Left renal cortex interstitium (tissue), 4 donors: Measurements from ENCODE around the gene PURA. TPM values are rescaled to one million over a fixed set of nuclear protein-coding genes. Genes with fewer than 3 reads are reported as not detected.

Experiments used
- DNase-seq, 4 donors: peaks; one replicate each; pipeline ENCODE4 v3.0.0-alpha.2; 2013; ENCODE audit warnings: low read depth in 4 of 4, low spot score in 2 of 4, missing footprints in 1 of 4
- polyA plus RNA-seq, 4 donors: library from polyadenylated mRNA; unstranded; fragments of 120-200 nt; gene quantifications; one replicate each; pipeline ENCODE4 v1.2.1, GENCODE V29; 2013; ENCODE audit not compliant: insufficient read length in 4 of 4

PURA gene
- polyA plus RNA-seq, 4 donors, result 11.8 to 14.7 (median 13.4) TPM

DNA sequence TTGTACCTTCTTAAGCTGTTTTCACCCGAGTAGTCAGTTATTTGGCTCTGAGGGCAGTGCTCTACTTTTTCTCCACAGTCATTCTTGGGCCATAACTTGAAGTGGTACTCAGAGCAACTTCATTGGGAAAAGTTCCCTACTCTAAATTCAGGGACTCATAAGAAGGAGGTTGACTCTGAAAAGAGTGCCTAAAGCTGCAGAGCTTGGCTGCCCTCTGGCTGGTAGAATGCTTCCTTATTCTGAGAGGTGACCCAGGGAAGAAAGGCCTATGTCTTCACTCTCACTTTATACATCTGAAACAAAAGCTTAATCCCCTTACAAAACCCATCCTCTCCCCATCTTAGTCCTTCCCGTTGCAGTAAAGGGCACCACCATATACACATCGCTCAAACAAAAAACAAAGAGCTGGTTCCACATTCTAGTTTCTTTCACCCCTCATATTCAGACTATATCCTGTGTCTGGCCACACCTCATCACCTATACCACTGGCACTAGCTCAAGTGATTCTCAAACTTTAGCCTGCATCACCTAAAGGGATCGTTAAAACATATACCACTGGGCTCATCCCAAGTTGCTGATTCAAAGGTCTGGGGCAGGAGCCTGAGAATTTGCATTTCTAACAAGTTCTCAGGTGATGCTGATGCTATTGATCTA, 19.7 kb downstream of the PURA start:
- no peak for DNase-seq

DNA sequence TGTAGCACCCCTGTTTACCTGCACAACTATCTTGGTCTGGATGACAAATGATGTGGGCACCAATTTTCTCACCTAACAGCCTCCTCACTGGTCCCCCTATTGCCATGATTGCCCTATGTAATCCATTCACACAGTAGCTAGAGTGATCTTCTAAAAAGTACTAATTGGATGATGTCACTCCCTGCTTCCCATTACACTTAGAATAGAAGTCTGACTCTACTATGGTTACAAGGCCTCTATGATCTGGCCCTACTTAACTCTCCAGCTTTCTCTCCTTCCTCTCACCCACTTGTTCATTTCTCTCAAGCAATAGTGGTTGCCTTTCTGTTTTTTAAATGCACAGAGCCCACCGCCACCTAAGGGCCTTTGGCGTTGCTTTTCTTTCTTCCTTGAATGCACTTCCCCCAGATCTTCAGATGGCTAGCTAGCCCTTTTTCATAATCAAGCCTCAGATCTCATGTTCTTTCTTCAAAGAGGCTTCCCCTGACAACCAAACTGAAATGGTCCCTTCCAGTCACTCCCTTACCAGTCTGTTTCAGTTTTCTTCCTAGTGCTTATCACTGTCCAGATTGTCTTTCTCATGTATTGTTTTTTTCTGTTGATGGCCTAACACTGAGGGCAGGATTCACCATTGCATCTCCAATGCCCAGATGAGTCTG, 20.5 kb downstream of the PURA start:
- DNase-seq, result no peak

DNA sequence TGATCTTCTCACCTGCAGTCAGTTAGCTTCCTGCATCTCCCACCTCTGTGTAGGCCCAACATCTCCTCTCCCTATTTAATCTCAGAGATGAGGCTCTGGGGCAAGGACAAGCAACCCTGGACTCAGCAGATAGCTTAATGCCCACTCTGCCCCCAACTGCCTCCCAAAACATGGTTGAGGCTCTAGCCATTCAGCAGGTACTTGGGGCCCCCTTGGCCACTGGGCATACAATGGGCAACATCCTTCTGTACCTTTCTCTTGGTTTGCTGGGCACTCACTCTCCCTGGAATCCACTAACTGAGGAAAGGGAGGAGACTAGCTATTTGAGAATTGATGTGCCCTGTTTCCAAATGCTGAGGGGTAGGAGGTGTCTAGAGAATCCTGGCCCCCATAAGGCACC, 21.2 kb downstream of the PURA start:
- no peak for DNase-seq

DNA sequence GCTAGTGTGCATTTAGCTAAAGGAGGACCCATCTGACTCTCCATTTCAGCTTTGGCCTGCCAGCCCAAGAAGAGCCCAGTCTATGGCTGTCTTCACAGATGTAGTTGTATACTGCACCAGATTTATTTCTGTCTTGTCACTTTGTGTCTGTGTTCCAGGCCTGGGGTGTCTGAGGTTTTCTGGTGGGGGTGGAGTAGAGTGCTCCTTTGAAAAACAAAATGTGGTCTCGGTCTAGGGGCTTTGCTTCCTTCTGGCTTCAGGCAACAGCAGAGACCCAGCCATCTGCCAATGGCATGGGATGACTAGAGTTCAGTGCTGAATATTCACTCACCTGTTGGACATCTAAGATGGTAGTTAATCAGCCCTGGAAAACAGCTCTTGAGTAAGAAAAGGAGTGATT, 22.7 kb downstream of the PURA start:
- no peak for DNase-seq

DNA sequence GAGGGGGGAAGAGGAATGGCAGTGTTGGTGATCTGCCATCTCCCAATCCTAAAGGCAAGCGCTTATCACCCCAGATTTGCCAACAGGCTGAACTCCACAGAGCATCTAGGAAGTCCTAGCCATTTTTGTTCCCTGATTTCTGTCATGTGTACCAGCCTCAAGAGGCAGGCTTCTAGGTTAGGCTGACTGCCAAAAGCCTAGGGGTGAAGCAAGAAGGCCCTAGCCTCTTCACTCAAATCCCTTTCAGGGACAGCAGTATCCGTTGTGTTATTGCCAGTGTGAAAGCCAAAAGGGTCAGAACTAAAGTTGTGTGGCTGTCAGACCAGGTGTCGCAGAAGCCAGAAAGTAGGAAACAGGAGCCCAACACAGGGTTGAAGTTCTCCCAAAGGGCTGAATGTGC, 26.5 kb downstream of the PURA start:
- DNase-seq, result no peak

GRCh38 chr5:140141241-140141640, 27.3 kb downstream of the PURA start:
- DNase-seq, result no peak

- no peak for DNase-seq
Observed at GRCh38 chr5:140142246-140142645, 28.3 kb downstream of the PURA start.

DNA sequence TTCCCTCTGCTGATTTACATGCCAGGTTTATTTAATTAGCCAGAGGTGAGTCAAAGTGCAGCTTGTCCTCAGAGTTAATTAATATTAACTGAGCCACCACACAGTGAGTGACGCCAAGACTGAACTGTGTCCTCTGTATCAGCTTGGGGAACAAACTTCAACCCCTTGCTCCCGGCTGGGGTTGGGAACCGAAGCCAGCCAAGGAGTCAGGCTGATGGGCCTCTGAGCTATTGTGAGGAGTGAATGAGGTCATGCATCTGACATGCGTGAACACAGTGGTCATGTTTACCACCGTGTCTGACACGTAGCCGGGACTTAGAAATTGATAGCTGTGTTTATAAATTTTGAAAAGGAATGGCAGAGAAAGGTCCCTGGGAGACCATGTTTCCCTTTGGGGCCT, 28.9 kb downstream of the PURA start:
- no peak for DNase-seq

DNA sequence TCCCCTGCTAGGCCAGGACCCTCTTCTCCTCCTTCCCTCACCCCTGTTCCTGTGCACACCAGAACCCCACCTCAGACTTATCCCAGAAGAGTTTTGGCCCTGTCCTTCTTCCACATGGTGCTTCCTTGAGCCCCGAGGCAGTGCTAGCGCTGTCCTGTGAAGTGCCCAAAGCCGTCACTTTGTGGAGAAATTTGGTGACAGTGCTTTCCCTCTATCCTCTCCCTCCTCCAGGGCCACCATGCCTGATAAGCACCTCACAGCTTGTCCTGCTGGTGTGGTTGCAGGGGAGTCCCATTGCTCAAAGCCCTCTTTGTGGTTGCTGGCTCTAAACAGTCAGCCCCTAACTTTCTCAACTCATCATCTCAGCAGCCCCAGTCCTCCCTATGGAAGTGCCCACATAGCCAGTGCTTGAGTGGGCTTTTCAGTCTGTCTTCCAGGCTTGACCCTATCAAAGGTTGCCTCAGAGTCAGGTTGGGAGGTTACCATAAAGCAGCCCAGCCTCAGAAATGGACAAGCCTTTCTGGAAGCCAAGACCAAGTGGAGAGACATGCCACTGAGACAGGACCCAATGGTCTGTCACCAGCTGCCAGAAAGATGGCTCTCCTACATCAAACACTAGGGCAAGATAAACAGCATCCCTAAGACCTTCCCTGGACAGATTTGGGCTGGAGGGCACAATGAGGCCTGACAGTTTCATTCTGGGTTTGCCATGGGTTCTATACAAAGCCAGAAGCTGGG, 29.8 kb downstream of the PURA start:
- DNase-seq, result no peak

GRCh38 chr5:140145256-140145655, 31.3 kb downstream of the PURA start:
- no peak for DNase-seq

GRCh38 chr5:140145818-140146522, 32.1 kb downstream of the PURA start:
- DNase-seq, result peak; percentile 13 to 58 (median 46)

- no peak for DNase-seq
Observed at GRCh38 chr5:140146523-140146842, 32.6 kb downstream of the PURA start.

- DNase-seq, result no peak
Observed at GRCh38 chr5:140147460-140147859, 33.6 kb downstream of the PURA start.

GRCh38 chr5:140148508-140148907, 34.6 kb downstream of the PURA start:
- no peak for DNase-seq

GRCh38 chr5:140150201-140150600, 36.3 kb downstream of the PURA start:
- no peak for DNase-seq

DNA sequence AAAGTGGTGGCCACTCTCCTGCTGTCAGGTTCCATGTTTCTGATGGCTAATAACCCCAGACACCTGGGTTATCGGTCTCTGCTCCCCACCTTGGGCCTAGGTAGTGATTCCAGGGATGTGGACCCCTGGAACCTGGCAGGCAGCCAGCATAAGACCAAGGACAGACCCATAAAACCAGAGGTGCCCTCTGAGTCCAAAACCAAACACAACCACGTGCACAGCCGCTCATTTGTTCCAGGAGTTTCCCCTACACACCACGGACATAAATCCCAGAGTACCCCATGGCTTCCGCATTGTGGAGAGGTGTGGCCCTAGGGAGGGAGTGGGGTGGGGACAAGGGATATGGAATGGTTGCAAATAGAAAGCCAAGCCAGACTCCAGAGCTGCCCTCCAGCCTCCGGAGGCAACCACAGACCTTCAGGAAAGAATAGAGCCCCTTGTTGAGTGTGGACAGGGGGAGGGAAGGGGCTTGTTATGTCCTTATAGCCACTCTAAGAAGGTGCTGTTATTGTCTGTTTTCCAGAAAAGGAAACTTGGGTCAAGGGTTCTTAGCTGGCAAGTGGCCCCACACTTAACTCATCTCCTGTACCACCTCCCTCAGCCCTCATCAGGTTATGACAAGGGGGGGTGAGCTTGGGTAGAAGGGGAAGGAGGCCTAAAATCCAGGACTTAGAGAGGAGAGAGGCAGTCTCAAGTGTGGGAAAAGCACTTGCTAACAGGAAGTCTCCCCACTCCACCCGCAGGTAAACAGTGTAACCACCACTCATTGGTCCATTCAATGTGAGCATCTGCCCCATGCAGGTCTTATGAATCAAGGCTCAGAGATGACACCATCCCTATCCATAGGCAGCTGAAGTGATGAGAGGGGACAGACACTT, 37.5 kb downstream of the PURA start:
- no peak for DNase-seq

GRCh38 chr5:140152022-140152999, 38.4 kb downstream of the PURA start:
- DNase-seq, result no peak

- DNase-seq, result no peak
Observed at GRCh38 chr5:140153255-140153654, 39.3 kb downstream of the PURA start.

DNA sequence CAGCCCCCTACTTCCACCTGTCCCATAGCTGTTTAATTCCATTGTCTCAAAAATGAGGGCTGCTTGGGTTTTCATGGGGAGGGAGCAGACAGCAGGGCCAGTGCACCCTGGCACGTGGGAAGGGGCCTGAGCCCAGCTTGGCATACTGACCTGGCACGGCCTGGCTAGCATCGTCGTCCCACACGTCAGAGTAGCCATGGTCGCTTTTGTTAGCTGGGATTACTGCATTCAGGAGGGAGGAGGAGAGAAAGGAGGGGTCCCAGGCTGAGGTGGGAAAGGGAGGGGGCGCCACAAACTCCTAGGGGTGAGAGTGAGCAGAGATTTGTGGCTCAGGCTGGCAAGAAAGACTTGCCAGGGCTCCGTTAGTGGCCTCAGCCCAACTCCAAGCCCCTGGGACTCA, 40.0 kb downstream of the PURA start:
- DNase-seq, result no peak
